ENCODE data around the gene TTC39B.
"Not testable (repeated sequence)": the region's sequence is repeated elsewhere in the genome, so short reads cannot be mapped to it uniquely, and the experiment has no call there.

Gene TTC39B

GRCh38 chr9:15306757-15307522, at the start of gene TTC39B:
TSS of gene TTC39B (minus strand) at chr9:15307216. CDS start at chr9:15307125, 91 bp downstream.
- in situ Hi-C loops (cut with HindIII; ENCODE audit: low sequenced_read_pairs), result no loop called here

GRCh38 chr9:15355669-15356068, 48.7 kb upstream of the TTC39B start:
- in situ Hi-C loops (cut with HindIII; ENCODE audit: low sequenced_read_pairs), result no loop called here

GRCh38 chr9:15354713-15355112, 47.7 kb upstream of the TTC39B start:
- in situ Hi-C loops (cut with HindIII; ENCODE audit: low sequenced_read_pairs), result no loop called here

GRCh38 chr9:15353892-15354291, 46.9 kb upstream of the TTC39B start:
- in situ Hi-C loops (cut with HindIII; ENCODE audit: low sequenced_read_pairs), result no loop called here

GRCh38 chr9:15352306-15352705, 45.3 kb upstream of the TTC39B start:
- in situ Hi-C loops (cut with HindIII; ENCODE audit: low sequenced_read_pairs), result no loop called here

GRCh38 chr9:15349892-15350761, 43.1 kb upstream of the TTC39B start:
- in situ Hi-C loops (cut with HindIII; ENCODE audit: low sequenced_read_pairs), result no loop called here

- in situ Hi-C loops (cut with HindIII; ENCODE audit: low sequenced_read_pairs), result no loop called here
Observed at GRCh38 chr9:15346837-15347236, 39.8 kb upstream of the TTC39B start.

- in situ Hi-C loops (cut with HindIII; ENCODE audit: low sequenced_read_pairs), result no loop called here
Observed at GRCh38 chr9:15344191-15344590, 37.2 kb upstream of the TTC39B start.

- in situ Hi-C loops (cut with HindIII; ENCODE audit: low sequenced_read_pairs), result no loop called here
Observed at GRCh38 chr9:15333376-15333881, 26.4 kb upstream of the TTC39B start.

GRCh38 chr9:15332939-15333338, 25.9 kb upstream of the TTC39B start:
- in situ Hi-C loops (cut with HindIII; ENCODE audit: low sequenced_read_pairs), result no loop called here

- in situ Hi-C loops (cut with HindIII; ENCODE audit: low sequenced_read_pairs), result no loop called here
Observed at GRCh38 chr9:15329539-15330109, 22.6 kb upstream of the TTC39B start.

- in situ Hi-C loops (cut with HindIII; ENCODE audit: low sequenced_read_pairs), result no loop called here
Observed at GRCh38 chr9:15328946-15329345, 21.9 kb upstream of the TTC39B start.

GRCh38 chr9:15322695-15323094, 15.7 kb upstream of the TTC39B start:
- in situ Hi-C loops (cut with HindIII; ENCODE audit: low sequenced_read_pairs), result not testable (repeated sequence)

- in situ Hi-C loops (cut with HindIII; ENCODE audit: low sequenced_read_pairs), result not testable (repeated sequence)
Observed at GRCh38 chr9:15319661-15320060, 12.6 kb upstream of the TTC39B start.

- in situ Hi-C loops (cut with HindIII; ENCODE audit: low sequenced_read_pairs), result no loop called here
Observed at GRCh38 chr9:15317836-15318235, 10.8 kb upstream of the TTC39B start.

- in situ Hi-C loops (cut with HindIII; ENCODE audit: low sequenced_read_pairs), result no loop called here
Observed at GRCh38 chr9:15311607-15312006, 4.6 kb upstream of the TTC39B start.

- in situ Hi-C loops (cut with HindIII; ENCODE audit: low sequenced_read_pairs), result no loop called here
Observed at GRCh38 chr9:15310107-15310850, 3.3 kb upstream of the TTC39B start.

- in situ Hi-C loops (cut with HindIII; ENCODE audit: low sequenced_read_pairs), result no loop called here
Observed at GRCh38 chr9:15308511-15308910, 1.5 kb upstream of the TTC39B start.

- in situ Hi-C loops (cut with HindIII; ENCODE audit: low sequenced_read_pairs), result no loop called here
Observed at GRCh38 chr9:15307523-15307841, 466 bp upstream of the TTC39B start.

- in situ Hi-C loops (cut with HindIII; ENCODE audit: low sequenced_read_pairs), result no loop called here
Observed at GRCh38 chr9:15306068-15306756, 804 bp downstream of the TTC39B start.

All from DLD1 (cell line).